ENCODE measurements around the gene KCTD20. TPM values are rescaled to one million over a fixed set of nuclear protein-coding genes. Genes with fewer than 3 reads are reported as not detected.

KCTD20 gene
- total and polyA plus RNA-seq, 2 of the 13 experiments (the other 11 are each of a cell fraction or from before 2014, with no cell fraction given) = 52.7 to 67.1 TPM

- Histone ChIP-seq H3K9ac (ENCODE audit: insufficient read depth, low read depth, low read length) (no peak overlapping the region), H3K27ac (ENCODE audit: extremely low read length, insufficient read depth, low read length) (no peak overlapping the region), H3K4me2 (ENCODE audit: low read depth, low read length) (no peak overlapping the region), H3K4me1 (ENCODE audit: insufficient read depth, low read length) (no peaks in the 10 kb centered on the region), H3K9me3 (ENCODE audit: low read length) (no peaks in the 10 kb centered on the region), H2AFZ (ENCODE audit: low read length) (no peak overlapping the region), H3K36me3 (replicated peaks in 1 of 2; ENCODE audit: control insufficient read depth in 1 of 2, insufficient read depth in 2 of 2, low read length in 2 of 2) (no peaks in the 10 kb centered on the region), H3K4me3 (replicated peaks in 1 of 3; ENCODE audit: insufficient read depth in 1 of 3, low read depth in 2 of 3, low read length in 3 of 3) (no peak overlapping the region), H3K79me2 (ENCODE audit: insufficient read depth, low read length) (no peaks in the 10 kb centered on the region), H3K27me3 (ENCODE audit: control insufficient read depth in 1 of 2, insufficient read depth in 2 of 2, low read length in 2 of 2) (peaks cover 0 to 26% of the 10 kb centered on the region in 2 experiments; a peak in 2 of 5 replicates), H4K20me1 (ENCODE audit: insufficient read depth, low read length) (no peaks in the 10 kb centered on the region)
- ATAC-seq (no peak), FAIRE-seq (no peak), DNase-seq (ENCODE audit: low spot score) (no peak)
- no TSS peak for BruUV-seq (replicated peaks)
- intact Hi-C loops (cut with micrococcal nuclease; ENCODE audit: unreplicated experiment) = no loop called here
- TF ChIP-seq SRSF4 (IDR thresholded peaks at IDR 0.05; ENCODE audit: low read depth, low read length, poor library complexity, severe bottlenecking) (no peak), RXRA (CRISPR knock-in tag; IDR thresholded peaks at IDR 0.05) (no peak), ZGPAT (CRISPR knock-in tag; IDR thresholded peaks at IDR 0.05) (no peak), ZNF326 (CRISPR knock-in tag; IDR thresholded peaks at IDR 0.05; ENCODE audit: borderline replicate concordance) (no peak), WIZ (CRISPR knock-in tag; IDR thresholded peaks at IDR 0.05) (no peak), MAF1 (CRISPR knock-in tag; IDR thresholded peaks at IDR 0.05; ENCODE audit: borderline replicate concordance) (no peak), GTF2F1 (IDR thresholded peaks at IDR 0.05; ENCODE audit: low read length) (no peak), PBX3 (CRISPR knock-in tag; IDR thresholded peaks at IDR 0.05; ENCODE audit: borderline replicate concordance) (no peak), GZF1 (CRISPR knock-in tag; IDR thresholded peaks at IDR 0.05) (no peak), FOXA1 (IDR thresholded peaks at IDR 0.05) (no peak), FOXA1 (CRISPR knock-in tag; IDR thresholded peaks at IDR 0.05) (no peak), HOXD1 (CRISPR knock-in tag; IDR thresholded peaks at IDR 0.05) (no peak), CAMTA2 (CRISPR knock-in tag; IDR thresholded peaks at IDR 0.05; ENCODE audit: borderline replicate concordance) (no peak), TRAFD1 (CRISPR knock-in tag; IDR thresholded peaks at IDR 0.05; ENCODE audit: borderline replicate concordance) (no peak)
- TF ChIP-seq, protein P1, sequence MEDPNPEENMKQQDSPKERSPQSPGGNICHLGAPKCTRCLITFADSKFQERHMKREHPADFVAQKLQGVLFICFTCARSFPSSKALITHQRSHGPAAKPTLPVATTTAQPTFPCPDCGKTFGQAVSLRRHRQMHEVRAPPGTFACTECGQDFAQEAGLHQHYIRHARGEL (CRISPR knock-in tag; IDR thresholded peaks at IDR 0.05) = no peak
- 2% methylated on average over 3 of the region's 3 CpGs for WGBS (ENCODE audit: low lambda C conversion rate)
- in situ Hi-C loops (cut with HindIII; ENCODE audit: extremely low pct_ligation_motif_present, low pct_unique_long_range_greater_than_20kb) = no loop called here
- POLR2A ChIA-PET = interaction anchor here (0.7 kb wide), 1 partner anchor 83 kb away, joined by 3 read pairs; no protein-coding TSS in a partner anchor
- CTCF ChIA-PET (ENCODE audit: low intra/inter-chr PET ratio, low total read pairs) = no interaction called here
Measured at GRCh38 chr6:36402481-36402880, 40.3 kb upstream of the KCTD20 start.

All from HepG2 (cell line).